ENCODE data around the gene RAB36.

DNA sequence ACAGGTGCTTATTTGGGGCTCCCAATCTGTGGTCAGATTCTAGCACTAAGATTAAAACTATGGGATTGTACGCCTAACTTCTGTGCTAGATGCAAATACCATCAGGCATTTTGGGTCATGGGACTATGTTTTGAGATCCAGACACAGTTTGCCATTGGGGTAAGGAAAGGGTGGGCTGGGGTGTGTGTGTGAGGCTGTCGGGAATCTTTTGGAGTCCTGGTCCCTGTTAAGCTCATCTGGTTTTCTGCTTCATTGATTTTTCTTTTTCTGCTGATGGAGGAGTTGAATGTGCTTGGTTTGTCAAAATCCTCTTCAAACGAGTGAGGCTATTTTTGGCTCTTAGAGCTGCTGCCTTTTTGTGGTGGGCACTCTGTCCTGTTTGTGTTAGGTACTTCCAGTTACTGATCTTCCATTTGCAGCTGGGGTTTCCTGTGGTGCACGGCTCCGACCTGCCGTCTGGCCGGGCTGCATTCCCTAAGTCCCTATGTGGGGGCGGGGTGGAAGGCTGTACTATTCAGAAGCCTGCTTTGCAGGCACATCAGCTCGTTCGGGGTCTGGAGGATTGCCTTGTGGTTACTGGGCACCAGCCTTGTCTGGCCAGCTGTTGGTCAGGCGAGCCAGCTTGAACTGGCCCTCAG lies 37.9 kb downstream of the RAB36 start:
- TF ChIP-seq, protein P1, sequence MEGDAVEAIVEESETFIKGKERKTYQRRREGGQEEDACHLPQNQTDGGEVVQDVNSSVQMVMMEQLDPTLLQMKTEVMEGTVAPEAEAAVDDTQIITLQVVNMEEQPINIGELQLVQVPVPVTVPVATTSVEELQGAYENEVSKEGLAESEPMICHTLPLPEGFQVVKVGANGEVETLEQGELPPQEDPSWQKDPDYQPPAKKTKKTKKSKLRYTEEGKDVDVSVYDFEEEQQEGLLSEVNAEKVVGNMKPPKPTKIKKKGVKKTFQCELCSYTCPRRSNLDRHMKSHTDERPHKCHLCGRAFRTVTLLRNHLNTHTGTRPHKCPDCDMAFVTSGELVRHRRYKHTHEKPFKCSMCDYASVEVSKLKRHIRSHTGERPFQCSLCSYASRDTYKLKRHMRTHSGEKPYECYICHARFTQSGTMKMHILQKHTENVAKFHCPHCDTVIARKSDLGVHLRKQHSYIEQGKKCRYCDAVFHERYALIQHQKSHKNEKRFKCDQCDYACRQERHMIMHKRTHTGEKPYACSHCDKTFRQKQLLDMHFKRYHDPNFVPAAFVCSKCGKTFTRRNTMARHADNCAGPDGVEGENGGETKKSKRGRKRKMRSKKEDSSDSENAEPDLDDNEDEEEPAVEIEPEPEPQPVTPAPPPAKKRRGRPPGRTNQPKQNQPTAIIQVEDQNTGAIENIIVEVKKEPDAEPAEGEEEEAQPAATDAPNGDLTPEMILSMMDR (IDR thresholded peaks at IDR 0.05; ENCODE audit: low read depth, low read length): no peak
- no peak for TF ChIP-seq POLR2A (IDR thresholded peaks at IDR 0.05; ENCODE audit: extremely low read depth, insufficient read length)
- TF ChIP-seq, protein P2, sequence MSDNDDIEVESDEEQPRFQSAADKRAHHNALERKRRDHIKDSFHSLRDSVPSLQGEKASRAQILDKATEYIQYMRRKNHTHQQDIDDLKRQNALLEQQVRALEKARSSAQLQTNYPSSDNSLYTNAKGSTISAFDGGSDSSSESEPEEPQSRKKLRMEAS (IDR thresholded peaks at IDR 0.05; ENCODE audit: low read depth, low read length): no peak
